Glutamatergic neuron (in vitro differentiated cells): ENCODE results near the gene SEMA7A. TPM values are rescaled to one million over a fixed set of nuclear protein-coding genes. Genes with fewer than 3 reads are reported as not detected.

Experiments used
- DNase-seq: peaks from one replicate; pipeline ENCODE4 v3.0.0; 2022
- H3K27ac Mint-ChIP-seq: one replicate; pipeline ENCODE4 v1.8.0; 2020; ENCODE audit warnings: mild to moderate bottlenecking, mixed read lengths, inconsistent platforms; ENCODE audit not compliant: unreplicated experiment
- H3K27me3 Mint-ChIP-seq: one replicate; pipeline ENCODE4 v1.8.0; 2020; ENCODE audit warnings: mild to moderate bottlenecking, moderate library complexity, mixed read lengths, inconsistent platforms; ENCODE audit not compliant: unreplicated experiment
- H3K36me3 Mint-ChIP-seq: one replicate; pipeline ENCODE4 v1.8.0; 2020; ENCODE audit warnings: mild to moderate bottlenecking, mixed read lengths, inconsistent platforms; ENCODE audit not compliant: unreplicated experiment
- H3K4me1 Mint-ChIP-seq: one replicate; pipeline ENCODE4 v1.8.0; 2020; ENCODE audit warnings: mild to moderate bottlenecking, low read depth, mixed read lengths, inconsistent platforms; ENCODE audit not compliant: unreplicated experiment
- H3K4me3 Mint-ChIP-seq: one replicate; pipeline ENCODE4 v1.8.0; 2020; ENCODE audit warnings: mild to moderate bottlenecking, mixed read lengths, inconsistent platforms; ENCODE audit not compliant: unreplicated experiment
- H3K9me3 Mint-ChIP-seq: one replicate; pipeline ENCODE4 v1.8.0; 2020; ENCODE audit warnings: mild to moderate bottlenecking, moderate library complexity, mixed read lengths, inconsistent platforms; ENCODE audit not compliant: unreplicated experiment
- CTCF ChIP-seq: fragments of 200-600 bp; sonication (generic); IDR thresholded peaks from one replicate; pipeline ENCODE4 v1.5.0; 2021; ENCODE audit not compliant: partially characterized antibody, unreplicated experiment
- total RNA-seq: library from RNA; stranded (reverse); fragmentation: NEBNext Ultra II Directional; extraction: Animal tissue kit (Norgen Biotek cat#: 25700); gene quantifications from one replicate; pipeline ENCODE4 v1.2.1, GENCODE V29; 2021; ENCODE audit not compliant: unreplicated experiment

The SEMA7A gene
- total RNA-seq, 1 donor from 2014 or later: 16.2 TPM

GRCh38 chr15:74468341-74469032, 34.7 kb upstream of the SEMA7A start:
- Mint-ChIP-seq H3K4me3 (no peak overlapping the region), H3K9me3 (peaks cover 3% of the 10 kb centered on the region), H3K36me3 (peaks cover 5% of the 10 kb centered on the region), H3K4me1 (no peaks in the 10 kb centered on the region), H3K27ac (no peak overlapping the region), H3K27me3 (no peaks in the 10 kb centered on the region)
- TF ChIP-seq CTCF: no peak
- DNase-seq: no peak

GRCh38 chr15:74466570-74466969, 32.8 kb upstream of the SEMA7A start:
- H3K4me3 Mint-ChIP-seq: no peak overlapping the region
- TF ChIP-seq CTCF: no peak
- H3K9me3 Mint-ChIP-seq: peaks cover 3% of the 10 kb centered on the region
- no peak overlapping the region for H3K27ac Mint-ChIP-seq
- no peak for DNase-seq
- H3K4me1 Mint-ChIP-seq: no peaks in the 10 kb centered on the region
- H3K36me3 Mint-ChIP-seq: peaks cover 5% of the 10 kb centered on the region
- no peaks in the 10 kb centered on the region for H3K27me3 Mint-ChIP-seq

- no peak overlapping the region for H3K27ac Mint-ChIP-seq
- peaks cover 5% of the 10 kb centered on the region for H3K4me1 Mint-ChIP-seq
- H3K27me3 Mint-ChIP-seq: peaks cover 3% of the 10 kb centered on the region
- peaks cover 1% of the 10 kb centered on the region for H3K36me3 Mint-ChIP-seq
- H3K4me3 Mint-ChIP-seq: no peak overlapping the region
- H3K9me3 Mint-ChIP-seq: no peaks in the 10 kb centered on the region
- no peak for DNase-seq
- no peak for TF ChIP-seq CTCF
These were observed 31.1 kb upstream of the SEMA7A start for GRCh38 chr15:74464897-74465296.

- H3K27me3 Mint-ChIP-seq: peaks cover 3% of the 10 kb centered on the region
- no peak overlapping the region for H3K4me3 Mint-ChIP-seq
- peaks cover 5% of the 10 kb centered on the region for H3K4me1 Mint-ChIP-seq
- no peak for TF ChIP-seq CTCF
- no peak for DNase-seq
- H3K9me3 Mint-ChIP-seq: no peaks in the 10 kb centered on the region
- H3K36me3 Mint-ChIP-seq: no peaks in the 10 kb centered on the region
- H3K27ac Mint-ChIP-seq: no peak overlapping the region
These were observed 30.5 kb upstream of the SEMA7A start for GRCh38 chr15:74464216-74464615.

GRCh38 chr15:74463634-74464033, 29.9 kb upstream of the SEMA7A start:
- peaks cover 3% of the 10 kb centered on the region for H3K27me3 Mint-ChIP-seq
- no peaks in the 10 kb centered on the region for H3K36me3 Mint-ChIP-seq
- H3K9me3 Mint-ChIP-seq: no peaks in the 10 kb centered on the region
- no peak for TF ChIP-seq CTCF
- no peak overlapping the region for H3K4me3 Mint-ChIP-seq
- H3K4me1 Mint-ChIP-seq: peaks cover 5% of the 10 kb centered on the region
- no peak for DNase-seq
- H3K27ac Mint-ChIP-seq: no peak overlapping the region
